Uterus (tissue), 2 donors: Measurements from ENCODE around the gene POLR3E.

Experiments used
- CTCF ChIP-seq, 4 experiments: fragments of 200-600 bp in 2 of 4; fragments of 450-650 bp in 2 of 4; sonication (generic) in 2 of 4; IDR thresholded peaks; one replicate each; pipeline ENCODE4 v1.5.1; 2016 to 2019; ENCODE audit warnings: antibody characterized with exemption in 4 of 4, mild to moderate bottlenecking in 2 of 4, moderate library complexity in 1 of 4
- POLR2A ChIP-seq, 2 donors: fragments of 450-650 bp; IDR thresholded peaks; one replicate each; pipeline ENCODE4 v1.6.1; 2016; ENCODE audit warnings: antibody characterized with exemption in 2 of 2, mild to moderate bottlenecking in 1 of 2, moderate library complexity in 1 of 2

GRCh38 chr16:22300427-22301071 lies 3.3 kb downstream of the POLR3E start:
- TF ChIP-seq CTCF (IDR thresholded peaks at IDR 0.05) (peak in 3 of 4 experiments; percentile 21 to 26 (median 25)), POLR2A (IDR thresholded peaks at IDR 0.05) (no peak)
